NCI-H510A (cell line): ENCODE data around the gene ERRFI1.

Experiments
- DNase-seq: peaks from one replicate; lab custom pipeline; 2025; lab: John Stamatoyannopoulos, UW

ERRFI1 gene

DNA sequence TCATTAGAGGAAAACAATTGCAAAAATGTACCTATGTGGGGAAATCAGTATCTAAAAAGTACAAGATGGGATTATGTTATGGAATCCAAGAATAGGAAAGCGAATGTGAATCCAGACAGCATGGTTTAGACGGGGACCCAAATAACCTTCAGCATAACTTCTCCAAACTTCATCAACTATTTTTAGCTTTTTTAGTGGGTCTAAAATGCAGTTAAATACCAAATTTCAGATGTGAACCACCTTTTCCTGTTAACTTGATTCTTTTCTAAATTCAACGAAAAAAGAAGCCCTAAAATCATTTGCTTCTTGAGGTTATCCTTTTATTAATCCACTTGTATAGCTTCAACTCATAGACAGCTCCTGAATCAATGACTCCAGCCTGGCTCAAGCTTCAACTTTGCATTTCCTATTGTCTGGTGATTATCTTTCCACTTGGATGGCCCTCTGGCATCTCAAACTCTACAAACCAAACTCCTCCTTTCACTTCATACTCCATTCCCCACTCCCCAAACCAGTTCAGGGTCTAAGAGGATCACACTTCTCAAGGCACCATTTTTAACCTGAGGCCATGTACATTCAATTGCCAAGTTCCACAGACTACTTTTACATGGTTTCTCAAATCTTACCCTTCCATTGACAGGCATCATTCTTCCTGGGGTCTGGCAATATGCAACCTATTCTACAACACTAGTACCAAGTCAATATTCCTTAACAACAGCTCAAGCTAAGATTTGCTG is 7.4 kb downstream of the ERRFI1 start:
- no peak for DNase-seq

DNA sequence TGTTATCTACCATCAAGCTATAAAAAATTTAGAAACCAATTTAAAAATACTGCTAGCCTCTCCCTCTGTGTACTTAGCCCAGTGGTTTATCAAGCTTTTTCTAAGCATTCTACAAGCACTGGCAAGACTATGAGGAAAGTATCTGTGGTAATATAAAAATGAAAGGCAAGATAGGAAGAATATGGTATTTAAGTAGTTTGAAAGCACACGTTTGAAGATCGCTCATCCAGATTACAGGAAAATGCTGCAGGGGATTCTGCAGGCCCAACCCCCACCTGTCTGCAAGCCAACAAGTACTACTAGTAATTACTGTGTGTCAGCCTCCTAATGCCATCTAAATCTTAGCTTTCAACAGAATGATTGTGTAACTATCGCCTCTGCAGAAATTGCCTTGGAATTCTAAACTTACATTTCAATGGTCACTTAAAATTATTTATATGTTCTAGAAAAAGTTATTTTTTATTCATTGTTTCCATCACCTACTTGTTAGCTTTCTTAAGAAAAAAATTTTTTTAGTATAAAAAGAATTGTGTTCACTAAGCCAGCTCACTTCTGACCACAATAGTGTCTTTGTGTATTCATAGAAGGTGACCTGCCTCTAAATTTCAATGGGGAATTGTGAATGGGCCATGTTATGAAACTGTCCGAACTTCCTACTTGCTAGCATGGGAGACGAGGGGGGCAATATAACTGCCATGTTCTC is 8.5 kb downstream of the ERRFI1 start:
- peak; percentile 38 for DNase-seq

DNA sequence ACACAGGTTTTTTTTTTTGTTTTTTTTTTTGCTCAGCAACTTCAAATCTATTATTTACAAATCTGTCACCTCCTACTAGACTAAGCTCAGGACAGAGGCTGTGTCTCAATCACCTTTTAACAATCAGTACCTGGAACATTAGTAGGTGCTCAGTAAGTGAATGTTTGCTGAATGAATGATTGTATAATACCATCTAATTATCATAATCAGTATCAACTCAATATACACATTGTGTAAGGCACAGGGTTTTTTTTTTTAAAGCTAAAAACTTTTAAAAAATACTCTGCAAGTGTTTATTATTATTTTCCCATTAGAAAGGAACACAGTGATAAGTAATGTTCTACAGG is 9.2 kb downstream of the ERRFI1 start:
- no peak for DNase-seq

DNA sequence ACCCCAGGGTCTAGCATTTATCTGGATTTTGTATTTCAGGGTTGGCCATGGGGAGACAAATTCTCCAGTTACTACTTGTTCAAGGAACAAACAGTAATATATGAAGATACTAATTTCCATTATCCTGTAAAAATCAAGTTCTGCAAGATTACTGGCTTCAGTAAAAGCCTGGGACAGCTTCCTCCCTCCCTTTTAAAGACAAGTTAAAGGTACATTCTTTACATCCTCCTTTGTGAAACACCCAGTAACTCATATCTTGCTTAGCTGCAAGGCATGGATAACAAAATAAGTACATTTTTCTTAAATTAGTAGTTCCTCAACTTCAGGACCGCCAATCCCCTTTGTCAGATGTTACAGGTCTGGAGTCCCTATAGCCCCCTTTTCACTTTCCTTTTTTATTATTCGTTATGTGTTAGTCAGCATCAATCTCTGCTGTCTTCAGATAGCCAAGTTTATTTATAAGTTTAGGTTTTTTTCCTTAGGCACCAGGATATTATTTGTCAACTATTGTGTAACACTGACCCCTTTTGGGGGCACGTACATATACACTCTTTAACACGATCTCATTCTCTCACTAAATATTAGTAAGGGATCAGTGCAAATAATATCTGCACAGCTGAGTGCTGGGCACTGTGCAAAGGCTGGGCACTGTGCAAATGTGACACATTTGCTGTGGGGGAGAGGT is 9.8 kb downstream of the ERRFI1 start:
- no peak for DNase-seq

DNA sequence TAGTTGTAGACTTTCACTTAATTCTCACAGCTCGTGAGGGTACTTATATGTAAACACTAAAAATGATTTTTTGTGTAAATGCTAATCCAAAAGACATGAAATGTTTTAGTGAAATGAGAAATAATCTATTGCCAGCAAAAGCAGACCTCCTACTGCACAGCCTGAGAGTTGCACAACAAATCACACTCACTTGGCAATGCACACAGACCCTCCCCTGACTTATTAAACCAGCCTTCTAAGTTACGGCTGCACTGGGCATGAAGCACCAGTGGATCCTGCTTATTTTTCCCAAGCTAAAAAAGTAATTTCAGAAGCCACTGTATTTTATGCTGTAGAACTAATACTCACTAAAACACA is 10.3 kb downstream of the ERRFI1 start:
- no peak for DNase-seq

DNA sequence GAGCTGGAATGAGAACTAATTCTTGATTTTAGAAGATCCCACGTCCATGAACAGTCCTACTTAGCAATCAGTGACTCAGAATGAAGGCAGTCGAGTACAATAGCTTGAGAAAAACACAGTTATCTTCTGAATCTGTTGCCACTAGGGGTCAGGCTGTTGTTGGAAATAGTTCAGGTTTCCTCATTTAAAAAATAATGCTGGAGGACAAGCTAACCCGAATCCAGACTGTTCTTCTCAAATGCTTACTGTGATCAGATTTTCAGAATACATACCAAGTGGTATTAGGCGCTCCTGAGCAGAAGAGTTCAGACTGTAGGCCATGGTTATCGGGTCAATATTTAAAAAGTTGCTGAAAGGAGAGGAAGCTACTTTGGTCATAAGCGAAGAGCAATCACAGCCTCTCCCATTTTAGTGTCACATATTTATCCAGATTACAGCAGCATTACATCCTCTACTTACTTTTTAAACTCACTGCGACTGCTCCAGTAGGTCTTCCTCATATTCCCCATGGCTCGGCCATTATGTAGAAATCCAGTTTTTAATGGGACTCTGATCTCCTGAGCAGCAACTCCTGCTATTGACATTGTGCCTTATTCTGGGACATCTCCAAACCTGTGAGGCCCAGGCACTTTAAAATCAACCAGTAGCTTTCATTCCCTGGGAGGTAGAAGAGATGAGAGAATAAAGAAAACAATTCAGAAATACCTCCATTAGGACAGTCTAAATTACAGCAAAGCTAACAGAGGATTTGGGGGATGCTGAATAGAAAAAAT is 10.9 kb downstream of the ERRFI1 start:
- DNase-seq: peak; percentile 76

DNA sequence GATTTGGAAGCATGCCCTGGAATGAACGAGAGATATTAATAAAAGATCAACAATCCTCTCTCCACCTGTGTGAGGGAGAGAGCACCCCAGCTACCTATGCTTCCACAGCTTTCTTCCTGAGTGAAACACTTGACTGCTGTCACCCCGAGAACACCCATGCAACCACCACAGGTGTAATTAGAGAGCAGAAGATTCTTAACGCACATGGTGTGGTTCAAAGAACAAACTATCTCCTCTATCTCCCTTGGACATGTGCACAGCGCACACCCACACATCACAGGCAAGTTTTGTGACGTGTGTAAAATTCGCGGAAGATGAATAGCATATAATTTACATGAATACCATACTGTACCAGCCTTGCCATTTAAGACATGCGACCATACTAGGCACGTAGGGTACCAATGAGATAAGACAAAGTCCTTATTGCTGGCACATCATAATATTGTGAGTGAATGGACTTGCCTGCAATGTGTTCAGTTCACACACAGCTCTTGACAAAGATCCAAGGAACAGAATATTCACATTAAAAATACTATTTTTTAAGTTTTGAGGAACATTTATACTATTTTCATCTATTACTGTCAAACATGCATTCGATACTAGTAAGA is 11.6 kb downstream of the ERRFI1 start:
- DNase-seq: no peak

DNA sequence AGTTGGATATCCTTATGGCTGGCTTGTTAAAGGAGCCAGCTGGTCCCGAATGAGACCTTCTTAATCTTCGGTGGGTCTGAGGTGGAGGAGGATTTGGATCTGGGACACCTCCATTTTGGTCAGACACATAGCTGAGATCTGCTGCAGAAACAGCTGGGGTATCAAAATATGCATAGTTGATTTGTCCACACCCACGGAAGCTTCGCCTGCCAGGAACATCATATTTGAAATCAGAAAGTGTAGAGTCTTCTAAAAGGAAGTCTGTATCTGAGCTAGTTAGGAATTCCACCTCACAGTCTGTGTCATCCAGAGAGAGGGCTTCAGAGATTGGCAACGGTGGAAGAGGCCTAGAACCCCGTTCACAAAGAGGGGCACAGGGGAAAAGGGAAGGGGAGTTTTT is 12.3 kb downstream of the ERRFI1 start:
- DNase-seq: no peak

DNA sequence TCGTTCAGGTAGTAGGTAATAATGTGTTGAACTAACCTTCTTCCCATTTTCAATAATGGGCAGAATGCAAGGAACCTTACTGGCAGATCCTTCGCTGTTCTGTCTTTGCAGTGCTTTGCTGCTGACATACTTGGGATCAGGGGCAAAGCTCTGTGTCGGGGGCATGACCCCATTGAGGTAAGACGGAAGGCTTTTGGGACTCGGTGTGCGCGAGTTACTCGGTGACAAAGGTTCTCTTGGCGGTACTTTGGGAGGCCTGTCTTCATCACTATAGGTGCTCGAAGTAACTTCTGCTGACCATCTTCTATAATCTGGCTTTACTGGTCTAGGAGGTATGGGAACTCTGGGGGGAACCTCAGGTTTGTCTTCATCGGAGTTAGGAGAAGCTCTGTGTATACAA is 12.7 kb downstream of the ERRFI1 start:
- DNase-seq: no peak

DNA sequence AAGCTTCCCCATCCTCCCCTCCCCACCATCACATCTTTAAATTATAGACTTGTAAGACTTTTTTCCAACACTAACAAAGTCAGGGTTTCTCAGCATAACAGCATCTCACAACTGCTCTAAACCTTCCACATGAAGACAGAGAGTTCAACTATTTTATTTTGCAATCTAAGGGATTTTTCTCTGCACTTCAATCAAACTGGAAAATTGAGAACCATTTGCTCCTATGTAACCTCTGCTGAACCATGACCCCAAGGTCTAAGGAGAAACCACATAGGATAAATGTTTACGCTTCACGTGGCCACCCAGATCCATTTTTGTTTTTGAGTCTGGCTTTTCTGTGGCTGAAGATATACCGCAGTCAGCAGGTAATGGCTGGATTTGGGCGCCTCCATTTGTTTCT is 13.2 kb downstream of the ERRFI1 start:
- DNase-seq: no peak

DNA sequence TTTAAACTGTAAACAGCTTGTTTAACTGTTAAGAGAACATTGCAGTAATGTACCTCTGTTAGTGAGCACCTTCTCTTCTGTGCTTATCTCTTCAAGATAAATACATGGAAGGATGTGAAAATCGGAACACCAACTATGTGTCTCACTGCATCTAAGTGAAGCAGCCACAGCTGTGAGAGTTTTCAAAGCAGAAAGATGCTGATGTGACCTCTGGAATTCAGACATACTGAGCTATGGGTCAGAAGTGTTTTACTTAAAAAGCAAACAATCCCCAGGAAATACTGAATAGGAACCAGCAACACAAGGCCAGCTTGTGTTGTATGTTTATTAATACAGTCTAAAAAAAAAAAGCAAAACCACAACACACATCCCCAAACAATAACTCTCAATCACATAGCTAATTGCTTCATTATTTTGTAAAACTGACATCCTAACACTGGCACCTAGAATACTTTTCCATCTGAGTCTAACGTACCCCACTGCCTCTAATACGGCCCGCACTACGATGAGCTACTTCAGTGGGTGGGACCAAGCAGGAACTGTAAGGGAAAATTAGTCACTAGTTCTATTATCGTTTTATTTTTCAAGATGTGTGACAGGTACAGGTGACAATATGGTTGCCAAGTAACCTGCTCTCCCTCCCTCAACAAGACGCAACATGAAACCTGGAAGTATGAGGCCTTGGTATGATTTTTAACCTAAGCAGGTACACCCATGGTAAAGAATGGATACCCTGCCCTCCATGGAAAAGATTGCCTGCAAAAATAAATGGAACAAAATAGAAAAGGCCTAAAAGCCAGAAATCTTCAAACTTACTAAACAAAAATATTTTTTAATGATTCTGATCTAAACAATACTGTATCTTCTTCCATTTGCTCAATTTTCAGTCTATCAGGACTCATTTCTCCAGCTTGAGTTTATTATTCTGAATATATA is 13.9 kb downstream of the ERRFI1 start:
- DNase-seq: no peak

DNA sequence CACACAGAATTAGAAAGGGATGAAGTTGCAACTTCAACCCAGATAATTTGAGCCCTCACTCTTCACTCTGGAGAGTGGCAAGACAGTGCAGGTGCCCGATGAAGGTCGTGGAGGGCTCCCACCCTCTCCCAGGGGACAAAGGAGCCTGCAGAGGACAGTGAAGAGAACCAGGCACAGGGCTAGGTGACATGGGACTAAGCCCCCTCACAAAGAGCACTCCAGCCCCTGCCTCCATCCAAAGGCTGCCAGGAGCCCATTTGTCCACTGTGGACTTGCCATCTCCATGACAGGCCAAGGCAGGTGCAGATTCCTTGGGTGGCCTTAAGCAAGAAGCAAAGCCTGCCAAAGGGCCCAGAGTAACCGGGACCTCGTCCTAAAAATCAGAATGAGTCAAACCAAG is 15.1 kb downstream of the ERRFI1 start:
- DNase-seq: no peak

DNA sequence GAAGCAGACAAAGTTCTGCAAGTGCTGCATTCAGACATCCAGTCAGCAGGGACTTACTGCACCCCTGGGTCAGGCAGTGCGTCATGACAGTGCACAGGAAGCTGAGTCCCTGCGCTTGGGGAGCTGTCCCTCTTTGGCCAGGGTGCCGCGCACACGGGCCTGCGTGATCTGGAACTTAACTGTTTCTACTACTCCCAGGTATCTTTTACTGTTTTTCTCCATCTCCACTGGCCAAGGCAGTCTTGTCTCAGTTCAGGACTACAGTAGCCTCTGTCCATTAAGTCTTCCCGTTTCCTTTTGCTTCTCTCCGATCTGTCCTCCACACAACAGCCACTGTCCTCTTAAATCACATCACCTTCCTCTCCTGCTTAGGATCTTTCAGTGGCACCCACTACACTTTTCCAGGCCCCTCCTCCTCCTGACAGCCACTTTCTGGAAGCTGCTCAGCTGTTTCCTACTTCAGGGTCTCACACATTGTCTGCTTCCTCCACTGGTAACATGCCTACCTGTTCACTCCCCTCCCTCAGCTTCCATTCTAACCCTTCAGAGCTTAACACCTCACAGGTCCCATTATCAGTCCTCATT is 15.9 kb downstream of the ERRFI1 start:
- DNase-seq: no peak

DNA sequence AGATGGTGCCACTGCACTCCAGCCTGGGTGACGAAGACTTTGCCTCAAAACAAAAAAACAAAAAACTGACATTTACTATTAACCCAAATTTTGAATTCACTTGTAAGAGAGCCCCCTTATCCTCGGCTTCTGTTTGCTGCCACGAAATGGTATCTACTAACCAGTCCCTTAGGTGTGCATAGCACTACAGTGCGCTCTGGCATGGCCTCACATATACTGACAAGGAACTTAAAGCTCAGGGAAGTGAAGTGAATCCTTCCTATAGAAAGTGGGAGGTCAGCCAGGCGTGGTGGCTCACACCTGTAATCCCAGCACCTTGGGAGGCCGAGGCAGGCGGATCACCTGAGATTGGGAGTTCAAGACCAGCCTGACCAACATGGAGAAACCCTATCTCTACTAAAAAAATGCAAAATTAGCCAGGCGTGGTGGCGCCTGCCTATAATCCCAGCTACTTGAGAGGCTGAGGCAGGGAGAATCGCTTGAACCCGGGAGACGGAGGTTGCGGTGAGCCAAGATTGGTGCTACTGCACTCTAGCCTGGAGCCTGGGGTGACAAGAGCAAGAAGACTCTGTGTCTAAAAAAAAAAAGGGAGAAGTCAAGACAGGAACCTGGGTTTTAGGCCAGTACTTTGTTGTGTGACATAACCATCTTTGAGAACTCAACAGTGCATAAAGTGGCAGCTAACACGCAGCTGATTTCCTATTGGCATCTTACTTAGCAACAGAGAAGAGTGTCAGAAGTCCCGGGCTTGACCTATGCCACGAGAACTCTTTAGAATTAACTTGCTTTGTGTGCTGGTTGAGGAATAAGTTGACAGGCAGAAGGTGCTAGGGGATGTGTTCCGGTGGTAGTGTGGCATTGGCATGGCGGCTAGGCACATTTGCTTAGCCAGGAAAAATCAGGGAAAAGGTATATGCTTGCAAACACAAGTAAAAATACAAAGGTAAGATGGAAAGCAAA is 16.8 kb downstream of the ERRFI1 start:
- no peak for DNase-seq

DNA sequence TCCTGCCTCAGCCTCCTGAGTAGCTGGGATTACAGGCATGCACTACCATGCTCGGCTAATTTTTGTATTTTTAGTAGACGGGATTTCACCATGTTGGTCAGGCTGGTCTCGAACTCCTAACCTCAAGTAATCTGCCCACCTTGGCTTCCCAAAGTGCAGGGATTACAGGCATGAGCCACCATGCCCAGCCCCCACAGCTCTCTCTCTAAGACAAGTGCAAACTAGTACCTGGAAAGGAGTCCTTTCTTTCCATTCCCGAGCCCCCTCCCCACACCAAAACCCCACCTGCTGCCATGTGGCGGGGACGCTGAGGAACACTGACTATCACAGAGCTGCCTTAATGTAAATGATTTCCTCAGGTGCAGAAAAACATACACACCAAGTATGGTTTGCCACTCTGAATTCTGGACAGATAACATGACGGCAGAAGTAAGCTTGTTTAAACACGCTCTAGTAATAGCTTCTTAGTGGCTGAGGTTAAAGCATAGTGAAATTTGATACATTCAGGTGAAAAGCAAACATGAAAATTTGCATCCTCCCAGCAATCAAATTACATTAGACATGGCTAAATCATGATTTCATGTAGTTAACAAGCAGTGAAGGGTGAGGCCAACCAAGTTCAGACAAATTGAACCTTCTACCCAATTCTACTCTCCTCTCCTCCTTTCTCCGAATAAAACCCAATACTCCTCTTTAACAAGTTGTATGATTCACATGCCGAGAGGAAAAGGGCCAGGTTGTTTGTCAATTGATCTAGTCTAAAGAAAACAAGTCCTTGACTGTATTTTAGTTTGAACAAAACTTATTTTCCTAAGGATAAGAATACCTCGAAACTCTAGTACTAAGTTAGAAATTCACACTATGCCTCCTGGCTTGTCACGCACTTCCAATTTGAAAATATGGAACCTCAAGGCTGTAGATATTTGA is 19.8 kb downstream of the ERRFI1 start:
- peak; percentile 97 for DNase-seq

DNA sequence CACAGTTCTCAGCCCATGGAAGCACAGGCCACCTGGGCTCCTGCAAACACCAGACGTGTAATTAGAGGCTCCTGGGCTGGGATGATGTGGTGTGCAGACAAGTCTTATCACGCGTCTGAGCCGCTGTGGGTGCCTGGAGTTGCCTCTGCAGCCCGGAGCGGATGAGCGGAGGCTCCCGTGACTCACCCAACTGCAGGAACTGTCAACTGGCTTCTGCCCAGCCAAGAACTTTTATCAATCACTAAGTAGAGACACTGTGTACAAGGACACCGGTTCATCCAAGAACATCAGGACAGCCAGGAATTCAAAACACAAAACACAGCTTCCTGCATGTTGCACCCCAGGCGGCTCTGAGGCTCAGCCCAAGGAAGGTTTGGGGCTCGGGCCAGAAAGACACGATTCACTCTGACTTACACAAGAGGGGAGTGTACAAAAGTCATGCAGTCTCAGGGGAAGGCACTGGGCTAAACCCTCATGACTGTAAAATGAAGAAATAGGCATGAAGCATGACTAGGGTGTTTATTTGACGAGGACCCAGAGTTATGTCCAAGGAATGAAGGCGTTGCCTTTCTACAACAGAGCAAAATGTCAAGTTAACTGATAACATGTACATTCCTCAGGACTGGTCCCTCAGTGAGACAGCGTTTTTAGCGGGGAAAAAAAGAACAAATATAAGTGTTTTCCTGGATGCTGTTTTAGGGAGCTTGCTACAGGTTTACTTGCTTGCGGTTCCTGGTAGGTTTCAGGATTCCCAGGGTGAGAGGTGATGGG is 21.1 kb downstream of the ERRFI1 start:
- peak; percentile 91 for DNase-seq

DNA sequence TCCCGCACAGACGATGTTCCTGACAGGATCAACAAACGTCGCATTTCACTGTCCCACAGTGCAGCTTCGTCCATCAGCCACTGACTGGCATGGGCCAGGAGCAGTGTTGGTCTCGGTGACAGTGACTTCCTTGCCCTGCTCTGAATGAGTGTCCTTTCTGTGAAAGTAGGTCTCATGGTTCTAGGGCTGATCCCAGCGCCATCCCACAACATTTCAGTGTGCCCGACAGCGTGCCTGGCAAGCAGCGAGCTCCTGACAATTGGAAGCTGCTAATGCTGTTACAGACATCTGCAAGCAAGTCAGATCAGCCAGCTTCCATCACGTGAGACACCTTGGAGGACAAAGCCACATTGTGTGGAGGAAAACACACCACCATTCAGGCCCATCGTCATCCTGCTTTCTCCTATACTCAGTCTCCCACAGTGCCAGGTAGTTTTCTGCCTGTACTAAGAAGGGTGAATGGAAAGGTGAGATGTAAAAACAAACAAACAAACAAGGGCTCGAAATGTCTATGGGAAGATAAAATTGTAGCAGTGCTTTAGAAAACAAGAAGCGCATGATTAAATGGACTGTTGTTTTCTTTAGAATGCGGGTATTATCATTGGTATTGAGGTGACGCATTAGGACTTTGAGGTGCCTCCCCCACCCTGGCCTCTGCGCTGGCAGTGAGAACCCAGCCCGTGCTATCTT is 21.9 kb downstream of the ERRFI1 start:
- no peak for DNase-seq
